ENCODE measurements around the gene PPP6R2. TPM values are rescaled to one million over a fixed set of nuclear protein-coding genes. Genes with fewer than 3 reads are reported as not detected.

The PPP6R2 gene
- polyA plus RNA-seq, 1 donor from 2014 or later, result 85.4 TPM

DNA sequence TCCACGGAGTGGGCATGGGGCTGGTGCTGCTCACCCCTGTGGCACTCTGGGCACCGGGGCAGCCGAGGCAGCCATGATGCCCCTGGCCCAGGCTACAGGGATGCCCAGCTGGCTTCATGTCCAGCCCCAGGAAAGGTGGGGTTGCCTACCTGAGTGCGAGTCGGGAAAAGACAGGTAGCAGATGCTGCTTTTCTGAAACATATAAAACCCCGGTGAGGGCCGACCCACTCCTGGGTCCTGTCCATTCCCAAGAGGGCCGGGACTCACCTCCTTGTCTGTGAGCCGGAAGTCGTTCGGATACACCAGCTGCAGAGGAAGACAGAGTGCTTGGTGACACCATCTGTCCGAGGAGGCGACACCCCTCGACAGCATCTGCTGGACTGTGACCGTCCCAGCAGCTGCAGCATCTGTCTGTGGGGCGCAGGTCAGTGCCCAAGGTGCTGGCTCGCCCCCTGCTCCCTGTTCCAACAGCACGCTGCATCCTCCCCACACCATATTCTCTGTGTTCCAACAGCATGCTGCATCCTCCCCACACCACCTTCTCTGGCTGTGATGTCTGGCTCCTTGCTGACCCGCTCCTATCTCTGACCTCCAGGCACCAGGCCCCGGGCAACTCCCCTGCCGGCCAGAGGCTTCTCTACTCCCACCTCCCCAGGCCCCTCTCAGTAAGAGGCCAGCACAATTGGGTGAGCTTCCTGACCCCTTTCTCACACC, 24.3 kb upstream of the PPP6R2 start:
- no peaks in the 10 kb centered on the region for H3F3A ChIP-seq (ENCODE audit: insufficient read depth, low read length, poor library complexity, severe bottlenecking)
- H4K20me1 ChIP-seq (ENCODE audit: insufficient read depth), result no peaks in the 10 kb centered on the region
- H3K27ac ChIP-seq (ENCODE audit: low read length), result no peak overlapping the region
- no peaks in the 10 kb centered on the region for H3K79me2 ChIP-seq (replicated peaks; ENCODE audit: insufficient read depth, low read length)
- no peak for TF ChIP-seq EZH2 (IDR thresholded peaks at IDR 0.05; ENCODE audit: borderline replicate concordance, insufficient read depth, low read length, poor library complexity, severe bottlenecking)
- TF ChIP-seq RAD21 (conservative IDR thresholded peaks at IDR 0.05), result no peak
- TF ChIP-seq TAF1 (IDR thresholded peaks at IDR 0.05; ENCODE audit: low read depth), result no peak
- TF ChIP-seq POLR2AphosphoS5 (IDR thresholded peaks at IDR 0.05), result no peak
- TF ChIP-seq, protein P1, sequence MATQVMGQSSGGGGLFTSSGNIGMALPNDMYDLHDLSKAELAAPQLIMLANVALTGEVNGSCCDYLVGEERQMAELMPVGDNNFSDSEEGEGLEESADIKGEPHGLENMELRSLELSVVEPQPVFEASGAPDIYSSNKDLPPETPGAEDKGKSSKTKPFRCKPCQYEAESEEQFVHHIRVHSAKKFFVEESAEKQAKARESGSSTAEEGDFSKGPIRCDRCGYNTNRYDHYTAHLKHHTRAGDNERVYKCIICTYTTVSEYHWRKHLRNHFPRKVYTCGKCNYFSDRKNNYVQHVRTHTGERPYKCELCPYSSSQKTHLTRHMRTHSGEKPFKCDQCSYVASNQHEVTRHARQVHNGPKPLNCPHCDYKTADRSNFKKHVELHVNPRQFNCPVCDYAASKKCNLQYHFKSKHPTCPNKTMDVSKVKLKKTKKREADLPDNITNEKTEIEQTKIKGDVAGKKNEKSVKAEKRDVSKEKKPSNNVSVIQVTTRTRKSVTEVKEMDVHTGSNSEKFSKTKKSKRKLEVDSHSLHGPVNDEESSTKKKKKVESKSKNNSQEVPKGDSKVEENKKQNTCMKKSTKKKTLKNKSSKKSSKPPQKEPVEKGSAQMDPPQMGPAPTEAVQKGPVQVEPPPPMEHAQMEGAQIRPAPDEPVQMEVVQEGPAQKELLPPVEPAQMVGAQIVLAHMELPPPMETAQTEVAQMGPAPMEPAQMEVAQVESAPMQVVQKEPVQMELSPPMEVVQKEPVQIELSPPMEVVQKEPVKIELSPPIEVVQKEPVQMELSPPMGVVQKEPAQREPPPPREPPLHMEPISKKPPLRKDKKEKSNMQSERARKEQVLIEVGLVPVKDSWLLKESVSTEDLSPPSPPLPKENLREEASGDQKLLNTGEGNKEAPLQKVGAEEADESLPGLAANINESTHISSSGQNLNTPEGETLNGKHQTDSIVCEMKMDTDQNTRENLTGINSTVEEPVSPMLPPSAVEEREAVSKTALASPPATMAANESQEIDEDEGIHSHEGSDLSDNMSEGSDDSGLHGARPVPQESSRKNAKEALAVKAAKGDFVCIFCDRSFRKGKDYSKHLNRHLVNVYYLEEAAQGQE (IDR thresholded peaks at IDR 0.05; ENCODE audit: borderline replicate concordance), result no peak
- TF ChIP-seq EP300 (conservative IDR thresholded peaks at IDR 0.05; ENCODE audit: poor library complexity, severe bottlenecking), result no peak
- no peak for TF ChIP-seq SMC3 (conservative IDR thresholded peaks at IDR 0.05; ENCODE audit: poor library complexity)
- TF ChIP-seq MXI1 (conservative IDR thresholded peaks at IDR 0.05; ENCODE audit: poor library complexity, severe bottlenecking), result no peak
- TF ChIP-seq, protein P2, sequence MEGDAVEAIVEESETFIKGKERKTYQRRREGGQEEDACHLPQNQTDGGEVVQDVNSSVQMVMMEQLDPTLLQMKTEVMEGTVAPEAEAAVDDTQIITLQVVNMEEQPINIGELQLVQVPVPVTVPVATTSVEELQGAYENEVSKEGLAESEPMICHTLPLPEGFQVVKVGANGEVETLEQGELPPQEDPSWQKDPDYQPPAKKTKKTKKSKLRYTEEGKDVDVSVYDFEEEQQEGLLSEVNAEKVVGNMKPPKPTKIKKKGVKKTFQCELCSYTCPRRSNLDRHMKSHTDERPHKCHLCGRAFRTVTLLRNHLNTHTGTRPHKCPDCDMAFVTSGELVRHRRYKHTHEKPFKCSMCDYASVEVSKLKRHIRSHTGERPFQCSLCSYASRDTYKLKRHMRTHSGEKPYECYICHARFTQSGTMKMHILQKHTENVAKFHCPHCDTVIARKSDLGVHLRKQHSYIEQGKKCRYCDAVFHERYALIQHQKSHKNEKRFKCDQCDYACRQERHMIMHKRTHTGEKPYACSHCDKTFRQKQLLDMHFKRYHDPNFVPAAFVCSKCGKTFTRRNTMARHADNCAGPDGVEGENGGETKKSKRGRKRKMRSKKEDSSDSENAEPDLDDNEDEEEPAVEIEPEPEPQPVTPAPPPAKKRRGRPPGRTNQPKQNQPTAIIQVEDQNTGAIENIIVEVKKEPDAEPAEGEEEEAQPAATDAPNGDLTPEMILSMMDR (IDR thresholded peaks at IDR 0.05; ENCODE audit: poor library complexity, severe bottlenecking), result no peak
- no peaks in the 10 kb centered on the region for H3K36me3 ChIP-seq (ENCODE audit: insufficient read depth, low read length)
- no peak overlapping the region for H2AFZ ChIP-seq (ENCODE audit: low read depth, low read length)
- no peaks in the 10 kb centered on the region for H3K27me3 ChIP-seq (ENCODE audit: insufficient read depth, low read depth, low read length)
- no peaks in the 10 kb centered on the region for H3K9me2 ChIP-seq (ENCODE audit: insufficient read depth, low read length)
- H3K4me3 ChIP-seq (ENCODE audit: low read length), result no peak overlapping the region
- H3K4me2 ChIP-seq (ENCODE audit: low read length), result no peak overlapping the region
- no peak overlapping the region for H3K9ac ChIP-seq (ENCODE audit: low read length)
- no peaks in the 10 kb centered on the region for H3K9me3 ChIP-seq (ENCODE audit: low read length)

GRCh38 chr22:50319503-50319951, 23.6 kb upstream of the PPP6R2 start:
- Histone ChIP-seq H2AFZ (ENCODE audit: low read depth, low read length) (no peak overlapping the region), H3K4me2 (ENCODE audit: low read length) (no peak overlapping the region), H3K27ac (ENCODE audit: low read length) (no peak overlapping the region), H3K9me2 (ENCODE audit: insufficient read depth, low read length) (no peaks in the 10 kb centered on the region), H3K27me3 (ENCODE audit: insufficient read depth, low read depth, low read length) (no peaks in the 10 kb centered on the region), H3K36me3 (ENCODE audit: insufficient read depth, low read length) (no peaks in the 10 kb centered on the region), H3K9me3 (ENCODE audit: low read length) (no peaks in the 10 kb centered on the region), H4K20me1 (ENCODE audit: insufficient read depth) (no peaks in the 10 kb centered on the region), H3K4me3 (ENCODE audit: low read length) (no peak overlapping the region), H3F3A (ENCODE audit: insufficient read depth, low read length, poor library complexity, severe bottlenecking) (no peaks in the 10 kb centered on the region), H3K79me2 (replicated peaks; ENCODE audit: insufficient read depth, low read length) (no peaks in the 10 kb centered on the region), H3K9ac (ENCODE audit: low read length) (no peak overlapping the region)
- TF ChIP-seq, protein P2 (IDR thresholded peaks at IDR 0.05; ENCODE audit: poor library complexity, severe bottlenecking), result no peak
- TF ChIP-seq EZH2 (IDR thresholded peaks at IDR 0.05; ENCODE audit: borderline replicate concordance, insufficient read depth, low read length, poor library complexity, severe bottlenecking), result no peak
- no peak for TF ChIP-seq SMC3 (conservative IDR thresholded peaks at IDR 0.05; ENCODE audit: poor library complexity)
- no peak for TF ChIP-seq EP300 (conservative IDR thresholded peaks at IDR 0.05; ENCODE audit: poor library complexity, severe bottlenecking)
- TF ChIP-seq POLR2AphosphoS5 (IDR thresholded peaks at IDR 0.05), result no peak
- TF ChIP-seq MXI1 (conservative IDR thresholded peaks at IDR 0.05; ENCODE audit: poor library complexity, severe bottlenecking), result no peak
- TF ChIP-seq TAF1 (IDR thresholded peaks at IDR 0.05; ENCODE audit: low read depth), result no peak
- TF ChIP-seq, protein P1 (IDR thresholded peaks at IDR 0.05; ENCODE audit: borderline replicate concordance), result no peak
- TF ChIP-seq RAD21 (conservative IDR thresholded peaks at IDR 0.05), result no peak

Measured in neural cell (in vitro differentiated cells).